Rectal smooth muscle tissue (tissue), 1 donor: ENCODE data around the gene GGTLC3.
"Not testable (repeated sequence)": the region's sequence is repeated elsewhere in the genome, so short reads cannot be mapped to it uniquely, and the experiment has no call there.

Experiments
- H3K27ac ChIP-seq: one replicate; pipeline ENCODE4 v1.7.0; 2013; ENCODE audit warnings: low read depth, low read length, inconsistent platforms
- H3K27me3 ChIP-seq: one replicate; pipeline ENCODE4 v1.7.0; 2013; ENCODE audit warnings: low read length; ENCODE audit not compliant: control insufficient read depth, insufficient read depth
- H3K36me3 ChIP-seq: one replicate; pipeline ENCODE4 v1.7.0; 2013; ENCODE audit warnings: low read length; ENCODE audit not compliant: control insufficient read depth, insufficient read depth
- H3K4me1 ChIP-seq: one replicate; pipeline ENCODE4 v1.7.0; 2013; ENCODE audit warnings: low read length; ENCODE audit not compliant: control insufficient read depth, insufficient read depth
- H3K4me3 ChIP-seq: one replicate; pipeline ENCODE4 v1.7.0; 2013; ENCODE audit warnings: low read length
- H3K9ac ChIP-seq: one replicate; pipeline ENCODE4 v1.7.0; 2013; ENCODE audit warnings: low read length

Gene GGTLC3

DNA sequence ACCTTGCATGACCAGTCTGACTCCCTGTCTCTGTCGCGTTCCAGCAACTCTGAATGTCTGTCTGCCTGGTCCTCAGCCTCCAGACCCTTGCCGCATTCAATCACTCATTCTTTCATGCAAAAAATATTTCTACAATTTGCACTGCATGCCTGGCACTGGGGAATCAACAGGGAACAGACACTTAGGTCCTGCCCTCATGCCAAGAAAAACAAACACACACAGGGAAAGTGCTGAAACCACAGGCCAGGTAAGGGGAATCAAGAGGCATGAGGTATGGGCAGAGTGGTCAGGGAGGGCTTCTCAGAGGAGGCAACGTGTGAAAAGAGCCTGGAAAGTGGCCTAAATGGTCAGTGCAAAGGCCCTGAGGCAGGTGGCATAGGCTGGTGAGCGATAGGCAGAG, at the start of gene GGTLC3:
Gene GGTLC3 (minus strand): TSS at position 101 of the 400 bp plus-strand sequence. CDS start 264 bp downstream, outside the sequence.
- not testable (repeated sequence) for H3K36me3 ChIP-seq, H3K4me1 ChIP-seq, H3K27ac ChIP-seq, H3K4me3 ChIP-seq, H3K9ac ChIP-seq, H3K27me3 ChIP-seq

DNA sequence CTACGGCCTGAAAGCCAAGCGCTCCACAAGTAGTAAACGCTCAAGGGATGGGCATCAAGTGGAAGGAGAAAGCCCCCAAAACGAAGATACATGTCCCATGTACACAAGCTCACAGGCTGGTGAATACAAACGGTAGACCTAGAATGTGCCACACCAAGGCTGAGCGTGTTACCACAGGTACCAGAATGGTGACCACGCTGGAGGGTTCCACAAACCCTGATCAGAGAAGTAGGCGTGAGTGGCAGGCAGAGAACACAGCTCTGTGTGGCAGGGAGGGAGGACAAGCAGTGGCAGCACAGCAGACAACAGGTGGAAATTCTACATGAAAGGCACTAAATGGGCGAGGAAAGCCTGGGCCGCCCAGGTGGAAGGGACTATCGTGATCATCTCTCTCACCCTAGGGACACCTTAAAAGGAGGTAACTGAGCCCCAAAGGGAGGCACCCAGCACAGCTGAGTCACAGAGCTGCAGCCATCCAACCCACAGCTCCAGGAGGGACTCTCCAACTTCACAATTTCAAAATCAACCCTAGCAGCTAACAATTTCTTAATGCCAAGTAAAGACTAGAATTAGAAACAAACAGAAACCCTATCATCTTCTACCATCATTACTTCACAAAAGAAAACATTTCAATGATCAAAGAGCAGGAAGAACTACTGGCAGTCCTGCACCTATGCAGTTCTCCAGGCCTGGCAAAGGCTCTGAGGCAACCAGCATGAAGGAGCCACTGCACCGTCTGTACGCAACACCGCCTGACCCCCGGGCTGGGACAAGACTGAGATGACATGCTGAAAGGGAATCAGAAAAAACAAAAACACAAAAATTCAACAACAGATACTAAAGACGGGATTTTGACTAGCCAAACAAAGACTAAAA, 42.4 kb upstream of the GGTLC3 start:
- not testable (repeated sequence) for H3K4me3 ChIP-seq, H3K27ac ChIP-seq, H3K9ac ChIP-seq

DNA sequence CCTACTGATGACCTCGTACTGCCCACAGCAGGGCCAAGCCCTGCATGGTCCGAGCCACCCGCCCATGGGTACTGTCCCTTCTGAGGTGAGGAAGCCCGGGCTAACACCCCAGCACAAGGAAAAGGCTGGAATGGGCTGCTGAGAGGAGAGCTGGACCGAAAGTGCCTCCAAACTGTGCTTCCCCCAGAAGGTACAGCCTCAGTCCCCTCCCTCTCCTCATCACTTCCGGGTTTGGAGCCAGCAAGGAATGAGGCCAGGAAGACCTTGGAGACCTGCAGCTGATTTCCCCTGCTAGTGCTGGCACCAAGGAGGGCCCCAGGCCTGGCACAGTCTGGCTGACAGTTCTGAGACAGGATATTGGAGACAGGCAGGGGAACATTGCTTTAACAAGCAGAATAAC, 41.0 kb upstream of the GGTLC3 start:
- H3K27ac ChIP-seq, H3K4me3 ChIP-seq: not testable (repeated sequence)

More for the DNA sequence above, 42.4 kb upstream of the GGTLC3 start:
- H3K4me1 ChIP-seq, H3K27me3 ChIP-seq, H3K36me3 ChIP-seq: not testable (repeated sequence)

DNA sequence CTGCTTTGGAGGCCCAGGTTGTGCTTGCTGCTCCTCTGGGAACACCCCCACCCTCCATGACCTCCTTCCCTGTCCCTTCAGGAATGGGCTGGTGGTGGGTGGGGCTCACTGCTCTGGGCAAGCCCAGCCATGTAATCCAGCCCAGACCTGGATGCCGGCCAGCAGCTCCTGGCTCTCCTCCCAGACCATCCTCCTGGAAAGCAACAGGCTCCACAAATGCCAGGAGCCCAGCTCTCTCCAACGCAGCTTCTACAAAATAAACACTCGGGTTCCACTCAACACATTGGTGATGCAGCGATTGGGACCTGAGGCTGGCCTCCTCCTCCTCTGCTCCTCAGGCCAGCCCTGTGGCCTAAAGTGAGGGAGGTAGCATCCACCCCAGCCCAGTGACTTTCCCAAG, 40.6 kb upstream of the GGTLC3 start:
- H3K36me3 ChIP-seq, H3K27me3 ChIP-seq, H3K9ac ChIP-seq, H3K27ac ChIP-seq, H3K4me1 ChIP-seq, H3K4me3 ChIP-seq: not testable (repeated sequence)

More for the DNA sequence above, 41.0 kb upstream of the GGTLC3 start:
- H3K9ac ChIP-seq, H3K4me1 ChIP-seq, H3K36me3 ChIP-seq, H3K27me3 ChIP-seq: not testable (repeated sequence)

DNA sequence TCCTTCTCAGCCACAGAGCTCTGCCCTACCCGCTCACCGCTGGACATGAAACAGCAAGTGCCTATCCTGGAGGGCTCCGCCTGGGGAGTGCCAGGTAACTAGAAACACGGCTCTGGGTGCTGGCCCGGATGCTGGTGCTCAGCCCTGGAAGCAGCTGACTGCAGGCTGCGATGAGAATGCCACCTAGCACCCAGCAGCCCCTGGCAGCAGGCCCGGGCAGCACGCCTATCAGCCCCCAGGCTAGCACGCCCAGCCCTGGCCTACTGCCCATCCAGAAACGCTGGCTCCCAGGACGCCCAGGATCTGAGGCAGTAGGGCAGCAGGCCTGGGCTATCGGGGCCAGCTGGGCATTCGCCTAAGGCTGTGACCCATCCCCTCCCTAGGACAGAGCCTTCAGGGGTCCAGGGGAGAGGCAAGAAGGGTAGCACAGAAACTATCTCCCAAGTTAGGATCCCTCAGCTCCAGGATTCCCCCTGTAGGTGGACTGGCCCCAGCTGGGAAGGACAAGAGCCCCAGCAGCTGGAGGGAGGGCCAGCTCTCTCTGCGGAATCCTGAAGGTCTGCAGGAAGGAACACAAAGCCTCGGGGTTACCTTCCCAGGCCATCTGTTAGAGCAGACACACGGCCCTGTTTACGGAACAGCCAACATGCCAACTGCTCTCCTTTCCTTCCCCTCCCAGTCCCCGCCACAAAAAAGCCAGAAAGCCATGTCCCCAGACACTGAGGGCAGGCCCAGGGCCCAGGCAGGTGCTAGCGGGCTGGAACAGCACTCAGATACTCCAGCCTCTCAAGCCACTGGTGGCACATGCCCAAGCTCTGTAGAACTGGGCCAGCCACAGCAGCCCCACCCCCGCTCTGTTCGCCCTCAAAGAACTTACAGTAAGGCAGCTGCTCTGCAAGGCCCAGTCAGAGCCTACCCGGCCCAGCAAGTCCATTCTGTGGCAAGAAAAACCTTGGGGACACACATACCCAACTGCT, 36.6 kb upstream of the GGTLC3 start:
- H3K4me1 ChIP-seq, H3K9ac ChIP-seq, H3K4me3 ChIP-seq, H3K27ac ChIP-seq, H3K36me3 ChIP-seq, H3K27me3 ChIP-seq: not testable (repeated sequence)

DNA sequence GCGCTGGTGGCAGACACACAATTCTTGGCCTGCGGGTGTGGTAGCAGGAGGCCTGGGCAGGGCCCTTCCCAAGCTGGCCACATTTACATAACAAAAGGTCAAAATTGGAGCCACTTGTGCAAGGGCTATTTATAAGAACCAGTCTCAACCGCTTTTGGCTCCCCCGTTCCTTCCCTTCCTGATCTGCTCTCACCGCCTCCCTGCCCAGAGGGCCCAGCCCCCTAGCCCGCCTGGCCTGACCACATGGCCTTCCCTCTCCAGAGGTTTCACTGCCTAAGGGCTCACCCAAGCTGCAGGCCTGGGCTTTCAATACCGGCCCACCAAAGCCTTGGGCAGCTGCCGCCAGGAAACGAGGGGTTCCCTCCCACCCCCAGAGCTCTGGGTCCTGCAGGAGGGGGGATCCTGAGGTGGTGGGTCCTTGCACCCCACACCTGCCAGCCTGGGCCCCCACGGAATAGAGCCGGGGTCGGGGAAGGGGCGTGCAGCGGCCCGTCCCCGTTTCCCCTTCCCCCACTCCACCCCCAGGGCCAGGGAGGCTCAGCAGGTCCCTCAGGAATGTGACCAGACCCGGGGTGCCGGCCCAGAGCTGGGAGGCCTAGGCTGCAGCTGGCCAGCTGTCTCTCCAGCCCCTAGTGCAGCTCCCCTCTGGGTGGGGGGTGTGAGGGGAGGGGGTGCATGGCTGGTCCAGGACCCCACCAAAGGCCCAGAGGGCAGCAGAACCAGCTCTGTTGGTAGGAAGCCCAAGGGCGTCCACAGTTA, 35.1 kb upstream of the GGTLC3 start:
- H3K4me3 ChIP-seq, H3K9ac ChIP-seq, H3K36me3 ChIP-seq, H3K4me1 ChIP-seq, H3K27ac ChIP-seq, H3K27me3 ChIP-seq: not testable (repeated sequence)

DNA sequence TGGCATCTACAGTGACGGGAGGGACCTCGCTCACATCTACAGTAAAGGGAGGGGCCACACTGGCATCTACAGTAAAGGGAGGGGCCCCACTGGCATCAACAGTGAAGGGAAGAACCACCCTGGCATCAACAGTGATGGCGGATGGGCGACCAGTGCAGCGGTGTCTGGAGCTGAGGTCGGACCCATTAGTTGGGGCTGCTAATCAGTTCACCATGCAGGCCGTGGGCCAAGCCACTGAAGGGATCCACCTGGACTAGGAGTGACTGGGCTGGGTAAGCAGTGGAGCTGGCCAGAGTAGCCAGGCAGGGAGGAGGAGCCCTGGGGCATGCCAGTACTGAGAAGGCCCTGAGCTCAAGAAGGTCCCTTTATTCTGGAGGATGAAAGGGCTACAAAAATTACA, 33.1 kb upstream of the GGTLC3 start:
- H3K27ac ChIP-seq, H3K4me1 ChIP-seq, H3K4me3 ChIP-seq, H3K9ac ChIP-seq, H3K27me3 ChIP-seq, H3K36me3 ChIP-seq: not testable (repeated sequence)

DNA sequence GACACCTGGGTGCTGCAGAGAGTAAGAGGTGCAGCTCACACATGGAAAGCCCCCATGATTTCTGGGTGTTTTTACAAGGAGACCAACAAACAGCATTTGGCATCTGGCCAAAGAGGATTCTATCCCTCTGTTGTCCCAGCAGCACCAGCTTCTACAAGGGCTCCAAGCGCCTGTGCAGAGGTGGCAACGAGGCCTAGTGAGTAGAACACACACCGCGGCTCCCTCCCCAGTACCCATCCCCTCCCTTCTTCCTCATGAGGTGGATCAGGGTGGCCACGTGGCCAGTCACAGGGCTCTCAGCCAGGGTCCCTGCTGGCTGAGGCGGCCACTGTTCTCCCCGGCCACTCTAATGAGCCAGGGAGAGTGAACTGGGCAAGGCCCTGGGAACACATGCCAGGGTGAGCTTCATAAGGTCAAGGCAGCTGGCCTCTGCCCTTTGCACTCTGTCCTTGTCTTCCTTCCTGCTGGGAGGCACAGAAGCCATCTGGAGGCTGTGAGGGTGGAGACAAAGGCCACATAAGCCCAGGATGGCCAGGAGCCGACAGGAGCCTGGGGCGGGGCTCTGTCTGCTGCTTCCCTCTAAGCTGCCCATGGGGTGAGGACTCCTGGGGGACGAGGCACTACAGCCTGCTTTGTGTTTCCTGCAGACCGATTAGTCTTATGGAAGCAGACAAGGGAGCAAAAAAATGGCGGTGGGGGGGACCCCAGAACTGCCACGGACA, 31.7 kb upstream of the GGTLC3 start:
- not testable (repeated sequence) for H3K27me3 ChIP-seq, H3K9ac ChIP-seq, H3K4me1 ChIP-seq, H3K36me3 ChIP-seq, H3K4me3 ChIP-seq, H3K27ac ChIP-seq

DNA sequence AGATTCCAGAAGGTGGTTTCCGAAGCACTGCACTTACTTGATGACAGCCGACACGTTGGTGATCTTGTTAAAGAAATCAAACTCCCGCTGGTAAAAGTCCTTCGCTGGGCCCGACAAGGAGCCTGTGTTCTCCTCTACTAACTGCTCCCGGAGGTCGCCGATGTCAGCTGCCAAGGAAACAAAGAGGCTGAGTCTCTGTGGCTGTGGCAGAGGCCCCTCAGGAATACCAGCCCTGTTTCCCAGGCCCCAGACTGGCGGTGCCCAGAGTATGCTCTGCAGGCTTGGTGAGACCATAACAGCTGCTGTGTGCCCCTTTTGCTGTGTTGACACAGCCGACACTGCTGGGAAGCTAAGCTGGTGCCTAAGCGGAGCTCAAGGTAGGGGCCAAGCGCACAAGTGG, 26.7 kb upstream of the GGTLC3 start:
- not testable (repeated sequence) for H3K27ac ChIP-seq, H3K4me3 ChIP-seq, H3K9ac ChIP-seq, H3K27me3 ChIP-seq, H3K36me3 ChIP-seq, H3K4me1 ChIP-seq

DNA sequence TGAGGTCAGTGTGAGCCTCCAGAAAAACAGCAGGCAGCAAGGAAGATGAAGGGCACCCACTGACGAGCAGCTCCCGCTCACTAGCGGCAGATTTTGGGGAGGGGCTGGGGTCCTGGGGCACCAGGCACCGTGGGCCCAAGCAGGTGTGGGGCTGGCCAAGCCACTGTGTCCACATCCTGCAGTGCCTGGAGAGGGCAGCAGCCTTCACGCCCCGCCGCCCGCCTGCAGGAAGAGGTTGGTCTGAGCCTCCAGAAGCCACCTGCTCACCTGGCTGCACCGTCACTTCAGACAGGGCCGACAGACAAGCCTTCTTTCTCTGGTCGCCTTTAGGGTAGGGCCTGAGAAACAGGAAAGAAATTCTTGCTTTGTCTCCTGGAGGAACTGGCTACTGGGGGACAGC, 25.4 kb upstream of the GGTLC3 start:
- H3K36me3 ChIP-seq, H3K9ac ChIP-seq, H3K4me1 ChIP-seq, H3K4me3 ChIP-seq, H3K27ac ChIP-seq, H3K27me3 ChIP-seq: not testable (repeated sequence)

DNA sequence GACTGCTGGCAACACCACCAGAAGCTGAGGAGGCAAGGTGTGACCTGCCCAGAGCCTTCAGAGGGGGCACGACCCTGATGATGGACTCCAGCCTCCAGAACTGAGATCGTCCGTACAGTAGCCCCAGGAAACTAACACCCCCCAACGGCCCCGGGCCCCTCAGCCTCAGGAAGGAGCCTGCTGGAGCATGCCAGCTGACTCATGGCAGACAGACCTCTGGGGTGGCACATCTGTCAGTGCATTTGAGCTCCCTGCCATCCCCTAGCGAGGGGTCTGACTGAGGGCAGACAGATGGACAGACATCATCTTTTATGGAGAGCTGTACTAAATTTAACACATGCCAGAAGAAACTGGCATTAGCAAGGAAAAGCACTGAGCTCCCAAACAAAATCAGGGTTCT, 22.0 kb upstream of the GGTLC3 start:
- H3K27ac ChIP-seq, H3K4me3 ChIP-seq, H3K4me1 ChIP-seq, H3K27me3 ChIP-seq, H3K36me3 ChIP-seq, H3K9ac ChIP-seq: not testable (repeated sequence)

DNA sequence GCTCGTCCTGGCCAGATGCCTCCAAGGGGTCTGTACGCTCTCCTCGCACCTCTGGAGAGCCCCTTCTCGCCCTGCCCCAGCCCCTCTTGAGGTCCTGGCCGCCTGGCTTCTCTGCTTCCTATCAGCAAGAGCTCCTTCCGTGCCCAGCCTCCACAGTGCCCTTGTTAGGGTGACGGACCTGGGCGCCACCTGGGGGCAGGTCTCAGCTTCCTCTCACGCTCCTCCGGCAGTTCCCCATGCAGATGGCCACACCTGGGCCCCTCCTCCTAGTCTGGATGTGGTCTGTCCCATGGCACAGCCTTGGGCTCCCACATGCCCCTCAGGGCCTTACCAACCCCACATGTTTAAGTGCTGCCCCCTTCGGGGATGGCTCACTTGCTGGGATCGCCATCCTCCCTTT, 16.4 kb upstream of the GGTLC3 start:
- H3K36me3 ChIP-seq, H3K9ac ChIP-seq, H3K4me3 ChIP-seq, H3K27me3 ChIP-seq, H3K4me1 ChIP-seq, H3K27ac ChIP-seq: not testable (repeated sequence)
